Forelimb muscle (tissue), 1 donor: ENCODE data around the gene P3H2. TPM values are rescaled to one million over a fixed set of nuclear protein-coding genes. Genes with fewer than 3 reads are reported as not detected.
"Not testable (repeated sequence)": the region's sequence is repeated elsewhere in the genome, so short reads cannot be mapped to it uniquely, and the experiment has no call there.

Source experiments
- DNase-seq: peaks from one replicate; pipeline ENCODE4 v3.0.0-alpha.2; 2013; ENCODE audit warnings: low read depth
- polyA plus RNA-seq: library from polyadenylated mRNA; unstranded; fragments of 120-200 nt; gene quantifications from one replicate; pipeline ENCODE4 v1.2.1, GENCODE V29; 2013; ENCODE audit not compliant: insufficient read length

P3H2 gene
- polyA plus RNA-seq, 1 donor = 39.4 TPM

DNA sequence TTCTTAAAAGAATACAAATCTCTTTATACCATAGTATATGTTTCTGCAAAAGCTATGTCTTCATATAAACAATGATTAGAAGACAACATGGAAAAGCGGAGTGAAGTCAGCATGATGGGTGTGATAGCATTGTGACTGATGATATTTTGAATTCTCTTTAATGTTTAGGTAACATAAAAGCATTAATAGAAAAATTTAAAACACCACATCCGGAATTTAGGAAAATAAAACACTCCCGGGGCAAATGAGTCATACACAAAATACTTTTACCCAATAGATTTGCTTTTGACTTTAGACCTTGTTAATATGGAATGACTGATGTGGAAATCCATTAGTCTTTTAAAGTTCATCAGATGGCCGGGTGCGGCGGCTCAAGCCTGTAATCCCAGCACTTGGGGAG is 134.7 kb downstream of the P3H2 start:
- DNase-seq = no peak

GRCh38 chr3:189983612-189984011 is 137.1 kb downstream of the P3H2 start:
- DNase-seq = no peak

DNA sequence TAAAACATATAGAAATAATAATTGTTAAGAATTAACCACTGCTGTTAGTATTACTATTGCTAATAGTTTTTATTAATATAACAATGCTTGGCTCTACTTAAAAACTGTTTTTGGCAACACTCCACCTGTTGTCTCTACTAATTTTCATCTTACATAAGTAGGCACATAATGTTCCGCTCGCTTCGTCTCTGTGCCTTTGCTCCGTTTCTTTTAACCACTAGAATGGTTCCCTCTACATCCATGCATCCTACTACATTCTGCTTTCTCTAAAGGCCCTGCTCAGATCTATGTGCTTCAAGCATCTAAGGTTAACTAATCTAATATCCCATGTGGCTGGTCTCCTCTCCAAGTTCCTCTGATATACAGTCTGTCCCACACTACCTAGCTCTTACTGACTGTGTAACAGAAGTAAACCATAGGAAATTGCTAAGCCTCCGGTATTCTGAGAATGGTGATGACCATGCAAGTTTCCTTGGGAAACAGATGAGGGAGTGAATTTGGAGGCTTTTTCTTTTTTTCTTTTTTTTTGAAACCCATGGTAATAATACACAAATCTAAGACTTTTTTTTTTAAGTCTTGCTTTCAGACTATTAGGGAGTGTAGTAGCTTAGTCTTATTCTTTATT is 138.3 kb downstream of the P3H2 start:
- DNase-seq = no peak

DNA sequence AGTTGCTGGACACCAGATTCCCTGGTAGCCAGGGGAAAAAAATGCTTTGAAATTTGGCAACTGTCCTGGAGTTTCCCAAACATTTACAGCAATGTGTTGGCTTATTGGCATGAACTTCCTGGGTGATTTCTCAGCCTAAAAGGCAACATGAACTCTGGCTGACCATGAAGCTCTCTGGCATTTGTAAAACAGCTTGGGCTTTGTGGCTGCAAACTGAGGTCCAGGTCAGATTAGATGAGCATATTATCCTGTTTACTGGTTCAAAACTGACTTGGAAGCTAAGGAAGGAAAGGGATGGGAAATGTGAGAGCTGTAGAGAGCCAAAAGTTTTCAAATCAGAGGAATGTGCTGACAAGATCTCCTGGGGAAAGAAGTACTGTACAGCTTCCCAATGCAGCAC is 139.0 kb downstream of the P3H2 start:
- DNase-seq = no peak

DNA sequence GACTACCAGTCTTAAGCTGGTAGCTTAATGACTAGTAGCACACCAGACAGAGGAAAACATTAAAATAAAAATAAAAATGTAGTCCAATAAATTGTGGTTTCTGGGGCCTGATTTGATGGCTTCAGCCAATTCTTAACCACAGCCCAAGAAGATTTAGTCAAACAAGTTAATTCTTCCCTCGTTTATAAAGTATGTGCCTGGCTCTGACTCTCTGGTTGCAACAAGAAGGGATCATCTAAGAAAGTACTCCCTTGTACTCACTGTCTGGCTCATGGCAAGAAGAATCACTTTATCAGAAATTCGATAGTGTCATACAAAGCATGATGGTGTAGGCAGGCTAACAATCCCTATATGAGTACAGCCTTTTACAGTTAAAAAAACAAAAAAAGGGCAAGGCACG is 141.9 kb downstream of the P3H2 start:
- DNase-seq = no peak

DNA sequence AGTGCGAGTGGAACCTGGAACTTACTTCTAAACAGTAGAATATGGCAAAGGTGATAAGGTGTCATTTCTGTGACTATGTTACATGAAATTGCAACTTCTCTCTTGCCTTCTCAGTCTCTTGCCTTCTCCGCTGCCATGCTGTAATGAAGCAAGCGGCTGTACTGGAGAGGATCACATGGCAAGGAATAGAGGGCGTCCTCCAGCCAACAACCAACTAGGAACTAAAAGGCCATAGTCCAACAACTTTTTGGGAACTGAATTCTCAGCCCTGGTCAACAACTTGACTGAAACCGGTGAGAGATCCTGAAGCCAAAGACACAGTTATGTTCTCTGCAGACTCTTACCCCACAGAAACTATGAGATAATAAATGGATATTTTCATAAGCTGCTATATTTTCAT is 143.5 kb downstream of the P3H2 start:
- no peak for DNase-seq

- DNase-seq = no peak
These were observed 145.2 kb downstream of the P3H2 start for GRCh38 chr3:189975391-189975990.

DNA sequence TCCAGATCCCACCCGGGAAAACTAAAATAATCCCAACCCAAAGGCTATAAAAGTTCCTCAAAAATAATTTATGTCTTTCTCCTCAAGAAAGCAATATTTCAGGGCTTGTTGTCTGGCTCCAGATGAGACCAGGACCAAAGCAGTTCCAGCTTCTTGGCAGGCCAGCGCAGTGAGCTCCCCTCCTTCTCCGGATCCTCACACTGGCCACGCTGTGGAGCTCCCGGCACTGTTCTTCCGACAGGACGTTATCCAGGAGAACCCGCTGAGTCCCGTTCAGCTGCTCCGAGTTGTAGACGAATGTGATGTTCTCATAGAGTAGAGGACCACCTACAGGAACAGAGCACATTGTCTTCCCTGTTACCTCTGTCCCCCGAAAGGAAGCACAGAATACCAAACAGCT is 146.3 kb downstream of the P3H2 start:
- no peak for DNase-seq

DNA sequence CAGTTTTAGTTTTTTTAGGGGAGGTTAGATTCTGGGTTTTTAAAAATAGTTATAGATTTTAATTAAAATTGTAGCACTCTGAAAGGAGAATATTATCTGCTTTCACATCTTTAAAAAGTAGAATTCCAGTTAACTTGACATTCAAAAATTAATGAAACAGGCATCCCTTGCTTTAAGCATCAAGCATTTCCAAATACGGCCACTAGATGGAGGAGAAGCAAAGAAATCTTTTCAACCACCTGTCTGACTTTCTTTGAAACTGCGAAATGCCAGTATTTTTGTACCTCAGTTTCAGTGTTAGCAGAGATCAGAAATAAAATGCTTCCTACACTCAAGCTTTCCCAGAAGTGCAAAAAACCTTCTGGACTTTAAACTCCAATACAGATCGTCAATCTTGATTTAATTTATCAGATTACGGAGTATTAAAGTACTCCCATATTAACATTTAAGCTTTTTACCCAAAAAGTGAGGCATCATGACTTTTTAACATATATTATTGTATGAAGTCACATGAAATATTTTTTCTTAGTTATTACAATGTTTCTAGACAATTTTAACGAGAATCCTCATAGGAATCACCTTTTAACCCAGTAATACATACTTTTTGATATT is 153.3 kb downstream of the P3H2 start:
- no peak for DNase-seq

GRCh38 chr3:189966843-189967242 is 153.9 kb downstream of the P3H2 start:
- no peak for DNase-seq

DNA sequence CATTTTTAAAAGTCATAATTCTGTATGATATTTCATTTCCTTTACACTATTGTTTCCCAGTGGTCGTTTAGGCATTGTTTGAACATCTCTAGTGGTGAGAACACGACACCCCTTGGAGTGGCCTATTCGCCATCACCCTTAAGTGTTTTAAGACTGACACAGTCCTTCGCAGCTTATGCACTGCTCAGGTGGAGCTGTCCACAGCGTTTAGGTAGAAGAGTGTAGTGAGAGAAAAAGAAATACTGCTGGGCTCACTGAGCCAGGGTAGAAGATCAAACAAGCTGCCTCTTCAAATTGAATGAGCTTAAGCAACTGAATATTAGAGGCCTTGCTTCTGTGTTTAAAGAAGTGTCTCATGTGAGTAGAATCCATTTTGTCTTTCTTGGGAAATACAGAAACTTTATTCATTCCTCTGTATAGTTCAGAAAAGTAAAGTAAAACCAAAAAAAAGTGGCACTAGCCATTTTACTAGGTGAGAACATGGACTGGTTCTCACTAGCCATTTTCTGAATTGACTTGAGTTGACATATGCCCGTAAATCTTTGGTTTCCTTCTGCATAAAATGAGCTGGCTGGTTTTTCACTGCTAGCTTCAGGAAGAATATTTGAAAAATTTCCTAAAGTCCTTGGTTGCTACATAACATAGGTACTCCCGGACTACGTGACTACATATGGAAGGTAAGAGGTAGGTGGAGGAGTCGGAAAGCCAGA is 155.9 kb downstream of the P3H2 start:
- no peak for DNase-seq

GRCh38 chr3:189962466-189962865 is 158.2 kb downstream of the P3H2 start:
- DNase-seq = no peak

DNA sequence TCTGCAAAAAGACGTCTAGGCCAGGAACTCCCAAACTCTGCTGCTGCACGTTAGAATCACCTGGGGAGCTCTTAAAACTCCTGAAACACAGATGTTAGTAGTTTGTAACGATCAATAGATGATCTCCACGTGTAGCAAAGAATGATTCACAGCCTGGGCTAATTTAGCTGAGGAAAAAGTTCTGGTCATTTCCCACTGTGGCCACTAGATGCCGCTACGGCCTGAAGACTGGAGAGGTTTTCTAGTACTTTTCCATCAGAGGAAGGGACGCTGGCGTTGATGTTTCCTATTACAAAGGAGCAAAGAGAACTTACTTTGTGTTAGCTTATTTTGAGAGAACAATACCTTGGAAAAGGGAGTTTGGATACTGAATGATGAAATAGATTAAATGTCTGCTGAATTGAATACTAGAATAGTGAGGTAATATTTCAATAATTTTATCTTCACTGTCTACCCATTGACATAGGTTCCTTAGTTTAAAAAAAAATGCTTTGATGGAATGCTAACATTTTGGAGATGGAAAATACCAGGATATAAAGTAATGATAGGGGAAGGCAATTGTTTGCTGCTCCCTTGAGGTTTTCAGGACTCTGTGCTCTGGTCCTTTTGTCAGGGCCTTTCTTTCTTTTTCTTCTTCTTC is 159.1 kb downstream of the P3H2 start:
- peak; percentile 79 for DNase-seq

DNA sequence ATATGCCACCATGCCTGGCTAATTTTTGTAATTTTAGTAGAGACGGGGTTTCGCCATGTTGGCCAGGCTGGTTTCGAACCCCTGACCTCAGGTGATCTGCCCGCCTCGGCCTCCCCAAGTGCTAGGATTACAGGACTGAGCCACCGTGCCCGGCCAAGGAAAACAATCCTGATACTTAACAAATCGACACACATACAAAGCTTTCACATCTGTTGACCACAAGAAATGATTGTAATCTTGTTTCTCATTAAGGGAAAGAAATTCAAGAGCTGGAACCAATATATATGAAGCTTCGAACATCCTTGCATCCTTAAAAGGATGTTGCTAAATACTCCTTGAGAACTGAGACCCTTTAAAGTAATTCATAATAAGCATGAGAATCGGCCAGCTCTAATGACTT is 159.6 kb downstream of the P3H2 start:
- not testable (repeated sequence) for DNase-seq

DNA sequence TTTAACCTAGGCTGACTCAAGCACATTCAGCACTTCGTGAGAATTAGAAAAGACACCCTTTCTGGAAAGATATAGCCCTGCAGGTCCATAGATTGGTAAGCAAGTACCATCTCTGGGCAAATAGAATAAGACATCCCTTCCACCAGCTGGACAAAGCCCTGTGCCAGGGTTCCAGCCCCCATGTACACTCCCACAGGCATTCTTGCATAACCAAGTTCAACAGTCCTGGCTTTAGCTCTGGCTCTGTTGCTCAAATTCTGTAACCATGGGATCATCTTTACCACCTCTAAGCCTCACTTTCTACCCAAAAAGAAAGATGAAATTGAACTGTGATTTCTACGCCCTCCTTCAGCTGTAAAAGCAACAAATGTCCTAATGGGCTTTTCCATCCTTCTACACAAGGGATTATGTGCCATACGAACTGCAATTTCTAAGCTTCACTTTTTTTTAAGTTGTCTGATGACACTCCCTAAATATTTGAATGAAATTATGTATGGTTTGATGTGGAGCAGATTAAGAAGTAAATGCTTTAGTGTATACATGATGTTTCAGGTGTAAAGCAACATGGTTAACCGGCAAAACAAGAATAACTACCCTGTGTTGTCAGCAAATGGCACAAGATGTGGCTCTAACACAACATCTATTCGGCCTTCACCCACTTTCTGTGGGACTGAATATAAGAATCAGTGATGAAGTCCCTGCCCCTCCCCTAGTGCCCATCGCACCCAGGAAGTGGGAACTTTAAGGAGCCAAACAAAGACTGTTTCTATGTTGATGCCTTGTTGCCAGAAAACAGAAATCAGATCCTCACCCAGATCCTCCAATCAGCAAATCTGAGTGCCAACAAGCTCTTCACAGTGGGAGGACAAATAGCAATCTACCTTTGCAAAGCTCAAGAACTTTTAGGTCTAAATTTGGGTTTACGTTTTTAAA is 165.7 kb downstream of the P3H2 start:
- no peak for DNase-seq

DNA sequence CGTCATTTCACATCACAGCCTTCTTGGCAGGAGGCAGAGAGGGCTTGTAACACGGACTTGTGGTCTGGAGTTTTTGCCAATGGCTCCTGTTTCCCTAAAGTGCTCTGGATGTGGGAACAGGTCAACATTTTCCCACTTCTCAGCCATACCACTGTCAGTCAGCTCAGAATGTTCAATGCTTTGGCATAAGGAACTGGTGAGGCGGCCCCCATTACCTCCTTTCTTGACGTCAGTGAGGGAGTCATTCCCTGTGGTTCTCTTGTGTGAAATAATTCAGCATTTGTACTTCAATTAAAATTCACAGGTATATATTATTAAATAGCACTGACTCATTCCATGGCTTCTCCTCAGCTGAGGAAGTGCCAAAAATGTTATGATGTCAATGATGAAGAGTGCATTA is 167.1 kb downstream of the P3H2 start:
- no peak for DNase-seq

DNA sequence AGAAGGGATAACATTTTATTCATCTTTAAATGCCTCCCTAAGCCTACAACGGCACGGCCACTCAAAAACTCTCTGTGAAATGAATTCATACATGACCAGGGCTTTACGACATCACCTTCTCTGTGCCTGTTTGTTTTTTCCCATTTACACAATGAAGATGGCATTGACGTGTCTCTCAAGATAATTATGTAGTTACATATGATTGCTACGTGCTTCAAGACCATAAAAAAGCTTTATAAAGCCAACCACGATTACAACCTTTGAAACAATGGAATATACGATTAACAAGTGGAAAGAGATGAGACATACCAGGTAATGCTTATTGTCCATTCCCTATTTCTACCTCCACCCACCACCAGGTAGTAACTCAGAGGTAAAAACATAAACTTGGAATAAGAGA is 168.4 kb downstream of the P3H2 start:
- no peak for DNase-seq

- DNase-seq = no peak
These were observed 170.4 kb downstream of the P3H2 start for GRCh38 chr3:189950258-189950657.

DNA sequence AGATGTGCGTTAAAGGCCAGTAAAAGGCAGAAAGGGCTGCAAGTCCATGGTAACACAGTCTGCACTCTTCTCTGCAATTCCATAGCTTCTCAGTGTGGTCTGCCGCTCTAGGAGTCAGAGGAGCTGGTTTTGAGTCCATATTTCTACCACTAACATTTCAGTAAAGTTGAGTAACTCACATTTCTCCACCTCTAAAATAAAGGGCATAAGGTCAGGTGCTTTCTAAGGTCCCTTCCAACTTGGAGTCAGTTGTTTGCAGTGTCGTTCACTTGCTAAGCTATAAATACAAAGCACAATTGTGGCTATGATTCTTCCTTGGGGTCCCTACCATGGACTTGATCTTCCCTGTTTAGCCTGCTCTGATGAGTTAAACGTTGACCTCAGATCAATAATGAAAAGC is 171.1 kb downstream of the P3H2 start:
- no peak for DNase-seq

DNA sequence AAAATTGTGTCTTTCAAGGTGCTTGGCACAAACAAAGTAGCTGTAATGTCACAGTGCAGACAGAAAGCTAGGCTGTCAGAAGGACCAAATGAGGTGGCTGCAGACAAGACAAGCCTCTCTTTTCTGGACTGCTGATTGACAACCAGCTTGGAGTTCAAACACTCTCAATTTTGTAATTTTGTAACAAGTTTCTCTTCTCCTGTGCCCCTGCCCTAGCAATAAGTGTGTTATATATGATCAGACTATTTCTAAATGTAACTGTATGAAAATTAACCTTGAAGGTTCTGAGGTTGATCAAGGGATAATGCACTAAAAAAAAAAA is 172.0 kb downstream of the P3H2 start:
- no peak for DNase-seq

DNA sequence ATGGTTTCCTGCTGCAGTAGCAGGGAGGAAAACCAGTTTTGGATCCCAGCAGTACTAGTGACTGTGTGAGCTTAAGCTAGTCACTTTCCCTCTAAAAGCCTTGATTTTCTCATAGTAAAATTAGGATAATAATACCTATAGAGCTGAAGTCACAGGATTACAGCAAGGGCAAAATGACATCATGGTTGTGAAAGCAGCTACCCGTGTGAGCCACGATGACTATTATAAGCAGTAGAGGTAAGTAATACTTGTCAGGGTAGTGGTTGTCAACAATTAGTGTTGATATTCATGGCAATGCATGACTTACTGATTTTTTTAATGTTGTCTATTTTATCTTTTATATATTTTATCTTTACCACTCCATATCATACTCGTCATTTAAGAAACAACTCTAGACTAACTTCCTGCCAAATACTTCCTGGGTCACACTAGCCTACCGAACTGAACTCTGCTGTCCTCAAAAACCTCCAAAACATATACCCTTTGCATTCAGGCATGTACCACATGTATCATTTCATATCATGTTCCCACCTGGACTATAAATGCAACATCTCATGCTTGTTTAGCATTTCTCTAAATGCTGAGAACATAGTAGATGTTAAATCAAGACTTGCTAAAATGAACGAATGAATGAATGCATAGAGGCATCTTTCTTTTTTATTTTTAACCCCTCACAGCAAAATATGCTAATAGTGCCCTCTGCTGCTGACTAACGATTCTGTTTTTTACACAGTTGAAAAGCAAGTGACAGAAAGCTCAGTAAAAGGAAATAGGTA is 172.6 kb downstream of the P3H2 start:
- no peak for DNase-seq
